Gastrocnemius medialis (tissue), 4 donors: ENCODE data around the gene EME2.

Experiments used
- POLR2A ChIP-seq, 2 donors: fragments of 450-650 bp; IDR thresholded peaks; one replicate each; pipeline ENCODE4 v1.6.1; 2017; ENCODE audit warnings: antibody characterized with exemption in 2 of 2, mild to moderate bottlenecking in 2 of 2, moderate library complexity in 2 of 2
- TF ChIP-seq, protein P1 (sequence below), 5 experiments: fragments of 450-650 bp in 3 of 5; fragments of 200-600 bp in 2 of 5; sonication (generic) in 2 of 5; IDR thresholded peaks in 4 of 5; conservative IDR thresholded peaks in 1 of 5; 1 replicate in 4 of 5; 2 replicates in 1 of 5; pipeline ENCODE4 v1.5.1; 2016 to 2019; ENCODE audit warnings: antibody characterized with exemption in 5 of 5, mild to moderate bottlenecking in 3 of 5, moderate library complexity in 3 of 5

DNA sequence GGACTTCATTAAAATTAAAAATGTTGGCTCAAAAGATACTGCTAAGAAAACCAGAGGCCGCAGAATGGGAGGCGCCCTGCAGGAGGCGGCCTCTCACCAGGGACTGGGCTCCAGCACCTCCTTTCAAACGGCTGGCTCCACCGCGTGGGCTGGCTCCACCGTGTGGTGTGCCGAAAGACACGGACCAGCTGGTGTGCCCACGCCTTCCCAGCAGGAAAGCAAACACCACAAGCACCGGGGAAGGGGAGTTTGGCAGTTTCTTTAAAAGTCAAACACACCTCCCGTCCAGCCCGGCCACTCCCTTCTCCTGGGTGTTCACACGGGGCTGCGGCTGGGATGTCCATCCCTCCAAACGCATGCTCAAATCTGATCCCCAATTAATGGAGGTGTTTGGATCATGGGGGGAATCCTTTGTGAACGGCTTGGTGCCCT, 40.1 kb downstream of the EME2 start:
- TF ChIP-seq POLR2A (IDR thresholded peaks at IDR 0.05) = no peak
- TF ChIP-seq, protein P1, sequence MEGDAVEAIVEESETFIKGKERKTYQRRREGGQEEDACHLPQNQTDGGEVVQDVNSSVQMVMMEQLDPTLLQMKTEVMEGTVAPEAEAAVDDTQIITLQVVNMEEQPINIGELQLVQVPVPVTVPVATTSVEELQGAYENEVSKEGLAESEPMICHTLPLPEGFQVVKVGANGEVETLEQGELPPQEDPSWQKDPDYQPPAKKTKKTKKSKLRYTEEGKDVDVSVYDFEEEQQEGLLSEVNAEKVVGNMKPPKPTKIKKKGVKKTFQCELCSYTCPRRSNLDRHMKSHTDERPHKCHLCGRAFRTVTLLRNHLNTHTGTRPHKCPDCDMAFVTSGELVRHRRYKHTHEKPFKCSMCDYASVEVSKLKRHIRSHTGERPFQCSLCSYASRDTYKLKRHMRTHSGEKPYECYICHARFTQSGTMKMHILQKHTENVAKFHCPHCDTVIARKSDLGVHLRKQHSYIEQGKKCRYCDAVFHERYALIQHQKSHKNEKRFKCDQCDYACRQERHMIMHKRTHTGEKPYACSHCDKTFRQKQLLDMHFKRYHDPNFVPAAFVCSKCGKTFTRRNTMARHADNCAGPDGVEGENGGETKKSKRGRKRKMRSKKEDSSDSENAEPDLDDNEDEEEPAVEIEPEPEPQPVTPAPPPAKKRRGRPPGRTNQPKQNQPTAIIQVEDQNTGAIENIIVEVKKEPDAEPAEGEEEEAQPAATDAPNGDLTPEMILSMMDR (IDR thresholded peaks at IDR 0.05 in 4 of 5, conservative IDR thresholded peaks at IDR 0.05 in 1 of 5) = peak in 2 of 5 experiments; percentile 26 to 33
